ENCODE measurements around the gene CASKIN1.

- TF ChIP-seq CTCF (IDR thresholded peaks at IDR 0.05; ENCODE audit: borderline replicate concordance, extremely low read depth, low read length, poor library complexity, severe bottlenecking) (no peak), EZH2 (IDR thresholded peaks at IDR 0.05; ENCODE audit: borderline replicate concordance, low read depth, low read length, severe bottlenecking) (no peak)
Observed at GRCh38 chr16:2196162-2196980, at the start of gene CASKIN1.

Data from DND-41 (cell line).